HFFc6 (cell line): ENCODE measurements around the gene RBBP4. TPM values are rescaled to one million over a fixed set of nuclear protein-coding genes. Genes with fewer than 3 reads are reported as not detected.

Experiments used
- DNase-seq: peaks from one replicate; pipeline ENCODE4 v3.0.0-alpha.2; 2018
- H3K27ac Mint-ChIP-seq: 2 replicates; pipeline ENCODE4 v1.8.0; 2020; ENCODE audit warnings: mild to moderate bottlenecking, mixed read lengths
- H3K27me3 Mint-ChIP-seq: 2 replicates; pipeline ENCODE4 v1.8.0; 2021; ENCODE audit warnings: mild to moderate bottlenecking, moderate library complexity, mixed read lengths; ENCODE audit not compliant: insufficient read depth
- H3K36me3 Mint-ChIP-seq: 2 replicates; pipeline ENCODE4 v1.8.0; 2021; ENCODE audit warnings: low read depth, mixed read lengths
- H3K4me1 Mint-ChIP-seq: 2 replicates; pipeline ENCODE4 v1.8.0; 2020; ENCODE audit warnings: low read depth, mixed read lengths
- H3K4me3 Mint-ChIP-seq: 2 replicates; pipeline ENCODE4 v1.8.0; 2020; ENCODE audit warnings: mild to moderate bottlenecking, moderate library complexity, mixed read lengths
- H3K9me3 Mint-ChIP-seq: 2 replicates; pipeline ENCODE4 v1.8.0; 2020; ENCODE audit warnings: mild to moderate bottlenecking, mixed read lengths
- CTCF ChIP-seq: fragments of 200-600 bp; sonication (generic); IDR thresholded peaks from 2 replicates; pipeline ENCODE4 v1.5.0; 2021; ENCODE audit warnings: antibody characterized with exemption, mild to moderate bottlenecking
- total RNA-seq, 6 experiments: library from RNA; stranded (reverse); fragmentation: NEBNext Ultra II Directional; extraction: Animal tissue kit (Norgen Biotek cat#: 25700); gene quantifications; 2 replicates in 1 of 6; 3 replicates in 5 of 6; pipeline ENCODE4 v1.2.3, GENCODE V29; 2021

Gene RBBP4
- total RNA-seq, 6 experiments from 2014 or later, result 108 to 137 (median 124) TPM

- no peak overlapping the region for H3K4me3 Mint-ChIP-seq
- H3K27ac Mint-ChIP-seq, result no peak overlapping the region
- peaks cover 26% of the 10 kb centered on the region for H3K4me1 Mint-ChIP-seq
- H3K36me3 Mint-ChIP-seq, result no peaks in the 10 kb centered on the region
- peaks cover 5% of the 10 kb centered on the region; the same call in 1 of the 2 replicates for H3K27me3 Mint-ChIP-seq
- H3K9me3 Mint-ChIP-seq, result no peaks in the 10 kb centered on the region
- no peak for TF ChIP-seq CTCF
- no peak for DNase-seq
These were observed 68.8 kb downstream of the RBBP4 start for GRCh38 chr1:32719681-32720275.

- H3K27me3 Mint-ChIP-seq, result peaks cover 6% of the 10 kb centered on the region
- peaks cover 32% of the 10 kb centered on the region for H3K4me1 Mint-ChIP-seq
- no peaks in the 10 kb centered on the region for H3K36me3 Mint-ChIP-seq
- H3K9me3 Mint-ChIP-seq, result no peaks in the 10 kb centered on the region
- H3K27ac Mint-ChIP-seq, result peak overlapping the region; percentile 90
- TF ChIP-seq CTCF, result no peak
- peak overlapping the region; percentile 31 for H3K4me3 Mint-ChIP-seq
- peak; percentile 85 for DNase-seq
These were observed 73.9 kb downstream of the RBBP4 start for GRCh38 chr1:32724678-32725614.

- Mint-ChIP-seq H3K27me3 (peaks cover 6% of the 10 kb centered on the region), H3K4me1 (peaks cover 37% of the 10 kb centered on the region), H3K36me3 (no peaks in the 10 kb centered on the region), H3K27ac (peak overlapping the region; percentile 90), H3K4me3 (peak overlapping the region; percentile 28; the same call in 1 of the 2 replicates), H3K9me3 (no peaks in the 10 kb centered on the region)
- TF ChIP-seq CTCF, result no peak
- no peak for DNase-seq
These were observed 74.6 kb downstream of the RBBP4 start for GRCh38 chr1:32725615-32725982.

- no peak for DNase-seq
- Mint-ChIP-seq H3K4me1 (peaks cover 35% of the 10 kb centered on the region), H3K27ac (no peak overlapping the region), H3K4me3 (no peak overlapping the region), H3K36me3 (no peaks in the 10 kb centered on the region), H3K9me3 (no peaks in the 10 kb centered on the region), H3K27me3 (peaks cover 1% of the 10 kb centered on the region; the same call in 1 of the 2 replicates)
- no peak for TF ChIP-seq CTCF
These were observed 76.9 kb downstream of the RBBP4 start for GRCh38 chr1:32727876-32728275.

GRCh38 chr1:32728413-32729077, 77.5 kb downstream of the RBBP4 start:
- Mint-ChIP-seq H3K36me3 (no peaks in the 10 kb centered on the region), H3K9me3 (no peaks in the 10 kb centered on the region), H3K4me3 (no peak overlapping the region), H3K27me3 (peaks cover 1% of the 10 kb centered on the region; the same call in 1 of the 2 replicates), H3K4me1 (peaks cover 35% of the 10 kb centered on the region), H3K27ac (no peak overlapping the region)
- no peak for DNase-seq
- TF ChIP-seq CTCF, result no peak
